Motor neuron (in vitro differentiated cells): ENCODE results near the gene DNAJB2. TPM values are rescaled to one million over a fixed set of nuclear protein-coding genes. Genes with fewer than 3 reads are reported as not detected.

Experiments used
- ATAC-seq, 8 experiments: fragments of 200-7000 bp; cut with Tn5 transposase; replicated peaks in 6 of 8; 2 replicates each; pipeline ENCODE4 v1.8.0; 2021; ENCODE audit warnings: mild to moderate bottlenecking in 8 of 8, moderate library complexity in 8 of 8
- H3K27ac ChIP-seq, 2 donors: fragments of 250-450 bp; sonication (Bioruptor Pico); 2 replicates each; pipeline ENCODE4 v1.9.0; 2021; ENCODE audit warnings: antibody characterized with exemption in 2 of 2, mild to moderate bottlenecking in 2 of 2, moderate library complexity in 1 of 2
- H3K4me1 ChIP-seq, 2 donors: fragments of 250-450 bp; sonication (Bioruptor Pico); replicated peaks in 1 of 2; 2 replicates each; pipeline ENCODE4 v1.6.1; 2021; ENCODE audit warnings: antibody characterized with exemption in 2 of 2, mild to moderate bottlenecking in 2 of 2, moderate library complexity in 1 of 2
- H3K4me3 ChIP-seq, 5 donors: fragments of 250-450 bp; sonication (Bioruptor Pico); 2 replicates each; pipeline ENCODE4 v1.9.0; 2021; ENCODE audit warnings: antibody characterized with exemption in 5 of 5, mild to moderate bottlenecking in 5 of 5, moderate library complexity in 4 of 5
- WGBS, 10 experiments: fragments of 450-650 bp; shearing (Covaris generic); methylation state at CpG; one replicate each; pipeline ENCODE4 v1.0.0; 2022; 5-methylcytosine and 5-hydroxymethylcytosine counted together
- in situ Hi-C, 9 experiments: fragments of 400-800 bp; cut with MboI; loops; one replicate each; pipeline ENCODE4 v1.15.0; 2021; ENCODE audit warnings: low sequenced_read_pairs in 9 of 9, low pct_unique_long_range_greater_than_20kb in 2 of 9; ENCODE audit not compliant: unreplicated experiment in 9 of 9
- total RNA-seq, 8 experiments: library from RNA; unstranded; fragments of 300-600 nt; gene quantifications; 2 replicates each; pipeline versions ENCODE4 v1.2.3 to v1.2.4, GENCODE V29; 2022

DNAJB2 gene
- total RNA-seq, 8 experiments from 2014 or later: 25.2 to 131 (median 55.0) TPM

- no peak overlapping the region for H3K27ac ChIP-seq
- ATAC-seq: peak in 2 of 8 experiments; percentile 89 to 90
- H3K4me1 ChIP-seq: no peaks in the 10 kb centered on the region
- in situ Hi-C loops: no loop called here
- no peak overlapping the region for H3K4me3 ChIP-seq
- 17 to 80% (median 46%) methylated on average over 1 to 2 of the region's 2 CpGs; no CpG with 5 or more reads in 6 of the 10 experiments for WGBS, 10 experiments
These were observed 10.9 kb upstream of the DNAJB2 start for GRCh38 chr2:219268294-219268693.

DNA sequence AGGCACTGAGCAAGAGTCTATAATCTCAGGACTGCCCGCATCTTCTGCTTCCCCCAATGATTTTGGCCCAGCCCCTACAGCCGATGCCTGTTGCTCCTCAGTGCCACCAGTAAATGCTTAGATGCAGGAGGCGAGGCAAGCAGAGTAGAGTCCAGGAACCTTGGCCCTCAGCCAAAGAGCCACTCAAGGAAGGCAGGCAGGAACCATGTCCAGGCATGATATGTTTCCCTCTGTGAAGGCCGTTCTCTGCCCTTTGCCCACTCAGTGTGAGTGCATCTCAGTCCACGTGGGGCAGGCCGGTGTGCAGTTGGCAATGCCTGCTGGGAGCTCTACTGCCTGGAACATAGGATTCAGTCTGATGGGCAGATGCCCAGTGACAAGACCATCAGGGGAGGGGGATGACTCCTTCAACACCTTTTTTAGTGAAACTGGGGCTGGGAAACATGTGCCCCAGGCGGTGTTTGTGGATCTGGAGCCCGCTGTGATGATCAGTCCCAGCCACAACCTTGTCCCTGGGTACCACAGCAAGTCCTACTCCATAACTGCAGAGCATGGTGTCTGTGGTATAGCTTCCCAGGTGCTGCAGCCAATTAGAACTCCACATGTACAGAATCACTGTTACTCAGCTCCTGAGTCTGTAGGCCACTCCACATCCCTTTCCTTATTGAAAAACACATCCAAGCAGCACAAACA, 9.7 kb upstream of the DNAJB2 start:
- 20 to 100% (median 63%) methylated on average over 1 to 7 of the region's 8 CpGs for WGBS, 10 experiments
- Histone ChIP-seq H3K27ac (no peak overlapping the region), H3K4me3 (no peak overlapping the region), H3K4me1 (peaks cover 0 to 4% of the 10 kb centered on the region in 2 donors)
- in situ Hi-C loops: no loop called here
- ATAC-seq: peak in 3 of 8 experiments; percentile 39 to 60 (median 55)

DNA sequence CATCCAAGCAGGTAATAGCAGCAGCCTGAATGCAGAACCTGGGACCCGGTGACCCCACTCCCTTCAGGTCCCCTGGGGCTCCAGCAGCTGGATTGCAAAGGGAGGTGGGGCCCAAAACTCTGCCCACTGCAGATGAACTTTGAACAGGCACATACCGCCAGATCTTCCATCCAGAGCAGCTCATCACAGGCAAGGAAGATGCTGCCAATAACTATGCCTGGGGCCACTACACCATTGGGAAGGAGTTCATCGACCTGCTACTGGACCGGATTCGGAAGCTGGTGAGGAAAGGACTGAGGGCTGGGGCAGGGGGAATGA, 9.2 kb upstream of the DNAJB2 start:
- in situ Hi-C loops: no loop called here
- 40 to 100% (median 50%) methylated on average over 1 of the region's 5 CpGs; no CpG with 5 or more reads in 7 of the 10 experiments for WGBS, 10 experiments
- peaks cover 0 to 4% of the 10 kb centered on the region in 2 donors for H3K4me1 ChIP-seq
- H3K27ac ChIP-seq: no peak overlapping the region
- no peak overlapping the region for H3K4me3 ChIP-seq
- no peak for ATAC-seq

DNA sequence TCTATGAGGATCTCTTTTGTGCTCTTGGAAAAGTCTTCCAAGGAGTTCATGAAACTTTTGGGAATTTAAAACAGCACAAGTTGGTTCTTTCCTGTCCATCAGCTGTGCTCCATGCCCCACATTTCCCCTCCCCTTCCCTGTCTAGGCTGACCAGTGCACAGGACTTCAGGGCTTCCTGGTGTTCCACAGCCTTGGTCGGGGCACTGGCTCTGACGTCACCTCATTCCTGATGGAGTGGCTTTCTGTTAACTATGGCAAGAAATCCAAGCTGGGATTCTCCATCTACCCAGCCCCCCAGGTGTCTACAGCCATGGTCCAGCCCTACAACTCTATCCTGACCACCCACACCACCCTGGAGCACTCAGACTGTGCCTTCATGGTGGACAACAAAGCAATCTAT, 8.1 kb upstream of the DNAJB2 start:
- in situ Hi-C loops: no loop called here
- 80% methylated on average over 2 of the region's 2 CpGs; no CpG with 5 or more reads in 9 of the 10 experiments for WGBS, 10 experiments
- H3K4me3 ChIP-seq: no peak overlapping the region
- no peak for ATAC-seq
- H3K27ac ChIP-seq: no peak overlapping the region
- peaks cover 0 to 4% of the 10 kb centered on the region in 2 donors for H3K4me1 ChIP-seq

DNA sequence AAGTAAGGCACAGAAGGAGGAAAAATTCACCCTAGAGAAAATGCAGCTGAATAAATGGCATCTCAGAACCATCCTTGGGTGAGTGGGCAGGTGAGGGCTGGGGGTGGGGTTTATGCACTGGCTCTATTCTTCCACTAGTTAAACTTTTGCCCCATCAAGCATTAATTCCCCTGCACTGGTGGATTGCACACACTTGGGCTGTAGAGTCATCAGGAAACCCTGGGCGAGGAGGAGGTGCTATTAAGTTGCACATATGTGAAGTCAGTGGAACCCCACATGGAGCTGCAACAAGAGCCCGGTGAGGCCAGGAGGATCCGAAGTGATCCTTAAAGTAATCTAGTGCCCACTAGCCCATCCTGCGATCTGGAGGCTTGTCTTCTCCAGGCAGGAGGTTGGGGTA, 6.8 kb upstream of the DNAJB2 start:
- in situ Hi-C loops: no loop called here
- Histone ChIP-seq H3K4me3 (no peak overlapping the region), H3K27ac (no peak overlapping the region), H3K4me1 (peaks cover 0 to 4% of the 10 kb centered on the region in 2 donors)
- WGBS, 10 experiments: 25 to 90% (median 48%) methylated on average over 2 to 3 of the region's 4 CpGs; no CpG with 5 or more reads in 5 of the 10 experiments
- no peak for ATAC-seq

DNA sequence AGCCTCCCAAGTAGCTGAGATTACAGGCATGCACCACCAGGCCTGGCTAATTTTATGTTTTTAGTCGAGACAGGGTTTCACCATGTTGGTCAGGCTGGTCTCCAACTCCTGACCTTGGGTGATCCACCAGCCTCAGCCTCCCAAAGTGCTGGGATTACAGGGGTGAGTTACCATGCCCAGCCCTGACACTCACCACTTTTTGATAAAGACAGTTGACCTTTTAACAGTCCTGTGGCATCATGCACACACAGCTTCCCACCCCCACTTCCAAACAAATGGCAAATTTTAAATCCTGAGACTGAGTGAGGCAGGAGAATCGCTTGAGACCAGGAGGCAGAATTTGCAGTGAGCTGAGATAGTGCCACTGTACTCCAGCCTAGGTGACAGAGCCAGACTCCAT, 6.2 kb upstream of the DNAJB2 start:
- WGBS, 10 experiments: 0 to 100% (median 60%) methylated on average over 1 to 2 of the region's 2 CpGs; no CpG with 5 or more reads in 6 of the 10 experiments
- Histone ChIP-seq H3K27ac (no peak overlapping the region), H3K4me3 (no peak overlapping the region), H3K4me1 (peaks cover 3 to 6% of the 10 kb centered on the region in 2 donors)
- in situ Hi-C loops: no loop called here
- no peak for ATAC-seq

GRCh38 chr2:219273937-219274336, 5.2 kb upstream of the DNAJB2 start:
- in situ Hi-C loops: no loop called here
- WGBS, 10 experiments: 40% methylated on average over 1 of the region's 3 CpGs; no CpG with 5 or more reads in 9 of the 10 experiments
- H3K27ac ChIP-seq: no peak overlapping the region
- H3K4me3 ChIP-seq: no peak overlapping the region
- no peak for ATAC-seq
- H3K4me1 ChIP-seq: peaks cover 10 to 14% of the 10 kb centered on the region in 2 donors

DNA sequence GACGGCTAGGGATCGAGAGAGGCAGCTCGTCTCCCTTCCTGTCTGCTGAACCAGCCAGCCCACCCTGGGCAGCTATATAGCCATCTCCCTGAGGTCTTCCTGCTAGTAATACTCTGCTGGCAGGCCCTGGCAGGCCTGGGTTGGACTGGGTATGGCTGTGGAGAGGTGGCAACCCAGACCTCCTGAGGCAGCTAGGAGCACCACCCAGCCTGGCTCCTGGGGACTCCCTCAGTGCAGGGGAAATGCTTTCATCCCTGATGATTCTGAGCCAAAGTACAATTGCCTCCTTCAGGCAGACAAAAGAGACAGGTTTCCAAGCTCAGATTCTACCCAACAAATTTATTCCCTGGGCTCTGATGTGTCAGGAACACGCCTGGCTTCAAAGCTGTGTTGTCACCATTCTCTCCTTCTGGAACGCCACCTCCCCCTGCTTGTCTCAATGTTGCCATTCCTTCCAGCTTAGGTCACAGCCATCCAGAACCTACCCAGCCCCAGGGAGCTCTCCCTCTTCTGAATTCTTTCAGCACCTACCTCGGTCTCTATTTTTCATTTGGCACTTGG, 4.7 kb upstream of the DNAJB2 start:
- in situ Hi-C loops: no loop called here
- H3K4me3 ChIP-seq: no peak overlapping the region
- WGBS, 10 experiments: 0 to 74% (median 0%) methylated on average over 1 to 3 of the region's 6 CpGs; no CpG with 5 or more reads in 1 of the 10 experiments
- H3K4me1 ChIP-seq: peaks cover 10 to 14% of the 10 kb centered on the region in 2 donors
- no peak overlapping the region for H3K27ac ChIP-seq
- peak in 4 of 8 experiments; percentile 7 to 12 (median 10) for ATAC-seq

DNA sequence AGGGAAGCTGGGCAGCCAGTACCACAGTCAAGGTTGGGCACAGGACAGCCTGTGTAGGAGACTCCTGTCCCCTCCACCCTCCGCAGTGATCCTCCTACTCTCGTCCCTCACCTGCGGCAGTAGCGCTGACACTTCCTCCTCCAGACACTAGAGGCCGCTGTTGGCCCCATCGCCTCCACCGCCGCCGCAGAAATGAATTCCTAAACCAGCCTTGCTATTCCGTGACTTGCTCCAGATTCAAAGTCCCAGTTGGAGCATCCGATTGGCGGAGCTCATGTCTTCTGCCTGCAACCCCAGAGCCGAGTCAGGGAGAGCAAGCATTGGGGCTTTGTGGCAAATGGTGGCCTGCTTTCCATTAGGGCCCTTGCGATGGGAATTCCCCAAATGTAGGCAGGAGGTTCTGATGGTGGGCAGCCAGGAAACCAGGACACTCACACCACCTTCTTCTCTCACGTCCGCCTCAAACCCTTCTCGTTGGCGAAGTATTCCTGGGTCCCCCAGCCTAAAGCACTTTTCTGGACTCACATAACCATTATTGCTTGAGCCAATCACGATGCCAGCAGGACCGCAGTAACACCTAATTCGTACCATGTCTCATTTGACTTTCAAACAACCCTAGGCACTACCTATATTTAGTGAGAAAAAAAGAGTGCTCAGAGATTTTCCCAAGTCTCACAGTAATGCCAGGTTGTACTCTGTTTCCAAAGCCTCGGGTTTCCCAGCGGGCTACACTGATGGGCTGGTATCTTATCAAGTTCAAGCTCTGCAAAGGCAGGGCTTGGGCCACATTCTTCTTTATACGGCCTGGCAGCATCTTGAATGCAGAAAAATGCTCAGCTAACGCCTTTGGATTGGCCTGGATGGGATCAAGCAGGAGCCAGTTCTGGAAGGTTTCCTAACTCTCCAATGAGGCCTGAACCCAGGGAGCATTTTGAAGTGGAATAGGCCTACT, 1.2 kb upstream of the DNAJB2 start:
- in situ Hi-C loops: no loop called here
- Histone ChIP-seq H3K27ac (peak overlapping the region; percentile 77 to 90), H3K4me3 (peak overlapping the region in 2 of 5 donors; percentile 16 to 64), H3K4me1 (peaks cover 14 to 21% of the 10 kb centered on the region in 2 donors)
- peak in 2 of 8 experiments; percentile 0 to 20 for ATAC-seq
- WGBS, 10 experiments: 0 to 56% (median 32%) methylated on average over 1 to 18 of the region's 25 CpGs; no CpG with 5 or more reads in 2 of the 10 experiments

GRCh38 chr2:219278655-219279150, 463 bp upstream of the DNAJB2 start:
- ATAC-seq: no peak
- H3K27ac ChIP-seq: peak overlapping the region; percentile 77 to 90
- peaks cover 14 to 21% of the 10 kb centered on the region in 2 donors for H3K4me1 ChIP-seq
- H3K4me3 ChIP-seq: peak overlapping the region; percentile 16 to 84 (median 64)
- 10 to 54% (median 33%) methylated on average over 1 to 6 of the region's 9 CpGs; no CpG with 5 or more reads in 4 of the 10 experiments for WGBS, 10 experiments
- in situ Hi-C loops: no loop called here

GRCh38 chr2:219279916-219280516, 850 bp downstream of the DNAJB2 start:
- Histone ChIP-seq H3K4me1 (peaks cover 14 to 18% of the 10 kb centered on the region in 2 donors), H3K27ac (peak overlapping the region; percentile 90 to 94), H3K4me3 (peak overlapping the region; percentile 44 to 84 (median 64))
- 41 to 69% (median 60%) methylated on average over 2 to 4 of the region's 12 CpGs; no CpG with 5 or more reads in 6 of the 10 experiments for WGBS, 10 experiments
- no peak for ATAC-seq
- in situ Hi-C loops: no loop called here

DNA sequence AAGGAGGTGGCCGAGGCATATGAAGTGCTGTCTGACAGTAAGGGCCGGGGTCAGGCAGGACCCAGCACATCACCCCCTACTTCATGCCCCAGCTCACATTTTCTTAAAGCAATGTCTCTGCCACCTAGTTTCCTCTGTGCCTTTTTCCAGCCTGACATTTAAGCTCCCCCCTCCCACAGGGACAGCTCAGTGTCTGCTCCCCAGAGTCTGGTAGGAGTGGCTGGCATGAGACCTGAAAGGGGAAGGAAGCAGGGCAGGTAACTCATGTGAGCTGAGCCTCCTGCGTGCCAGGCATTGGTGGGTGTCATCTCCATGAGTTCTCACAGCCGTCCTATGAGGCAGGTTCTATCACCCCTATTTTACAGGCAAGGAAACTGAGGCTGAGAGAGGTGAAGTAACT, 1.5 kb downstream of the DNAJB2 start:
- WGBS, 10 experiments: 83 to 100% (median 100%) methylated on average over 1 to 2 of the region's 4 CpGs; no CpG with 5 or more reads in 5 of the 10 experiments
- no peak for ATAC-seq
- Histone ChIP-seq H3K4me1 (peaks cover 14 to 20% of the 10 kb centered on the region in 2 donors), H3K27ac (no peak overlapping the region), H3K4me3 (peak overlapping the region in 2 of 5 donors; percentile 64 to 84)
- in situ Hi-C loops: no loop called here
